Measurements from ENCODE around the gene TMPRSS13.
A peak's percentile ranks its signal among the peaks of the same experiment; 100 is the strongest.
"Not testable (repeated sequence)": the region's sequence is repeated elsewhere in the genome, so short reads cannot be mapped to it uniquely, and the experiment has no call there.

Gene TMPRSS13

DNA sequence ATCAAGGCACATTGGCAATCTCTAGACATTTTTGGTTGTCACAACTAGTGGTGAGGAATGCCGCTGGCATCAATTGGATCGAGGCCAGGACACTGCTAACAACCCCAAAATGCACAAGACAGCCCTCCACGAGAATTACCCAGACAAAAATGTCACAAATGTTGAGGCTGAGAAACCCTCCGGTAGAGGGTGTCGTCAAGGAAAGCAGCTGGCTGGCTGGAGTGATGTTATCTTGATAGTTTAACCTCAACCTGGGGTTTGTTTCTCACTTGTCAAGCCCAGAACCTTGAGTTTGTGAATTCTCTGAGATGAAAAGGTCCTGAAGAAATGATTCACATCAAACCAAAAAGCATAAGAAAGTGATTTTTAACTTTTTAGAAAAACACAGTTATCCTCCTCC lies 21.1 kb upstream of the TMPRSS13 start:
- DNase-seq, result no peak

DNA sequence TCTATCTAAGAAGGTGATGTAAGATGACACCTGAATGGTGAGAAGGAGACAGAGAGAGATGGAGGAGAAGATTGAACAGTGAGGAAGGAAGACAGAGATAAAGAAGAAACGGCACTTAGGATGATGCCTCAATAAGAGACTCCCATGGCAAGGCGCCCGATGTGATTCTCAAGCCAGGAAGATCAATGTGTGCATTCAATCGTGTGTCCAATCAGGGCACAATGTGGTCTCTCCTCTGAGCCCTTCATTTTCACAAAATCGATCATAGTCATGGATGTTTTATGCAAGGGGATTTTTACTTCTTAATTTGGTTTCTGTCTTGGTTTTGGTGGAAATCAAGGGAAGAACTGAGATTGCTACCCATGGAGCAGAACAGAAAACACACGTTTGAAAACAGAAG lies 19.9 kb upstream of the TMPRSS13 start:
- DNase-seq, result no peak

DNA sequence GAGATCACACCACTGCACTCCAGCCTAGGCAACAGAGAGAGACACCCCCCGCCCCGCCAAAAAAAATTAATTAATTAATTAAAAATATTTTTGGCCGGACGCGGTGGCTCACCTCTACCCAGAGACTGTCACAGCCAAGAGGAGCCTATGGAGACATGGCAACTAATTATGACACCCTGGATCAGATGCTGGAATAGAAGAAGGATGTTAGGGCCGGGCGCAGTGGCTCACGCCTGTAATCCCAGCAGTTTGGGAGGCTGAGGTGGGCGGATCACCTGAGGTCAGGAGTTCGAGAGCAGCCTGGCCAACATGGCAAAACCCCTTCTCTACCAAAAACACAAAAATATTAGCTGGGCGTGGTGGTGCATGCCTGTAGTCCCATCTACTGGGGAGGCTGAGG lies 19.3 kb upstream of the TMPRSS13 start:
- DNase-seq, result not testable (repeated sequence)

DNA sequence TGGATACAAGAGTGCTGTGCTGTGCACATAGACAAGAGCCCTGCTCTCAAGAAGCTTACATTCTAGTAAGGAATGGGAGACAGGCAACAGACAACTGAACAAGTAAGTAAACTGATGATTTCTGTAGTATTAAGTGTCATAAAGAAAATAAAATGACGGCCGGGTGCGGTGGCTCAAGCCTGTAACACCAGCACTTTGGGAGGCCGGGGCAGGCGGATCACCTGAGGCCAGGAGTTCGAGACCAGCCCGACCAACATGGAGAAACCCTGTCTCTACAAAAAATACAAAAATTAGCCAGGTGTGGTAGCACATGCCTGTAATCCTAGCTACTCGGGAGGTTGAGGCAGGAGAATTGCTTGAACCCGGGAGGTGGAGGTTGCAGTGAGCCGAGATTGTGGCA lies 18.5 kb upstream of the TMPRSS13 start:
- not testable (repeated sequence) for DNase-seq

DNA sequence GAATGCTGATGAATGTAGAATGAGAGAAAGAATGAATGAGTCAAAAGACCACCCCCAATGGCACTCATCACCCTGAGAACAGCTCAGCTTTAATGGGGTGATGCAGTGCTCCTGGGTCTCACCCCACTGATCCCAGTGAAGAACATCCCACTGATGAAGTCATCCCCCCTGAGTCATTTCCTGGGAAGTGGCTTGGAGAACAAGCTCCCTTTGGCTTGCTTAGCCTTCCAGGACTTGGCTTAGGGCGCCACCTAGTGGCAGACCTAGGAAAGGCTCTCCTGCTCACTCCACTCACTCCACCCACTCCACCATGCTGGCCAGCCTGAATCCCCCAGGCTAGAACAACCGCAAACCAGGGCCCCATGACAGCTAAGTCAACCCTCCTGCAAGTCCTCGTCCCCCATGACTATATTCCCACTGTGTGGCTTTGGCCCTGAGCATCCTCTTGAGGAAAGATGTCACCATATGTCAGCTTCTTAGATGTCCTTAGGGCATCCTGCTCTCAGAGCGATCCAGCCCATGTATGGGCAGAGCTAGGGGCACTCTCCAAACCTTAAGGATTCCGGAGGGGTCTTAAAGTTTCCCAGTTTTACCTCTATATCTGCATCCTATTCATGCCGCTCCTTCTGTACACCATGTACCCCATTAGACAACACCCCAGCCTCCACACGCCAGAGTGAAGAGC lies 17.8 kb upstream of the TMPRSS13 start:
- peak; percentile 34 for DNase-seq

DNA sequence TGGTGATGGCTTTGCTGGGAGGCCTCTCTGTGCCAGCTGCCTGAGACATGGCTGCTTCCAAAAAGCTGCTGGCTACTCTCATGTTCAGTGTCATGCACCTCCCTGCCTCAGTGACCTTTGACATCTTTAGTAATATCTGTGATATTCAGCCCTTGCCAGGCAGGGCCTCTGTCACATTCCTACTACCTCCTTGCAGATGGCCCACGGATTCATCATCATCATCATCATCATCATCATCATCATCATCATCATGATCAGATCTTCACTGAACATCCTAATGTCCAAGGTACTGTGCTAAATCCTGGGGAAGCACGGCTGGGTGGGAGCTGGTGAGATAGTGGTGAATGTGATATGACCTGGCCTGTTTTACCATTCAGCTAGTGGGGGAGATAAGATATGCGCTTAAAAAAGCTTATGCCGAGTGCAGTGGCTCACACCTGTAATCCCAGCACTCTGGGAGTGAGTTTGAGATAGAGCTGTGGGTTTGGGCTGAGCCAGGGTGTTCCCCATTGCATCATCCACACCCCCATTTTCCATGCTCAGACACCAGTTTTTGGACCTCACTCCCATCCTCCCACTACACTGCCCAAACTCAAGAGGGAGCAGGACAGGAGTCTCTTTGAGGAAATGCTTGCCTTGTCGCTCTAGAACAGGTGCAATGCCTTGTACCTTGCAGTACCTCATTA lies 17.1 kb upstream of the TMPRSS13 start:
- no peak for DNase-seq

DNA sequence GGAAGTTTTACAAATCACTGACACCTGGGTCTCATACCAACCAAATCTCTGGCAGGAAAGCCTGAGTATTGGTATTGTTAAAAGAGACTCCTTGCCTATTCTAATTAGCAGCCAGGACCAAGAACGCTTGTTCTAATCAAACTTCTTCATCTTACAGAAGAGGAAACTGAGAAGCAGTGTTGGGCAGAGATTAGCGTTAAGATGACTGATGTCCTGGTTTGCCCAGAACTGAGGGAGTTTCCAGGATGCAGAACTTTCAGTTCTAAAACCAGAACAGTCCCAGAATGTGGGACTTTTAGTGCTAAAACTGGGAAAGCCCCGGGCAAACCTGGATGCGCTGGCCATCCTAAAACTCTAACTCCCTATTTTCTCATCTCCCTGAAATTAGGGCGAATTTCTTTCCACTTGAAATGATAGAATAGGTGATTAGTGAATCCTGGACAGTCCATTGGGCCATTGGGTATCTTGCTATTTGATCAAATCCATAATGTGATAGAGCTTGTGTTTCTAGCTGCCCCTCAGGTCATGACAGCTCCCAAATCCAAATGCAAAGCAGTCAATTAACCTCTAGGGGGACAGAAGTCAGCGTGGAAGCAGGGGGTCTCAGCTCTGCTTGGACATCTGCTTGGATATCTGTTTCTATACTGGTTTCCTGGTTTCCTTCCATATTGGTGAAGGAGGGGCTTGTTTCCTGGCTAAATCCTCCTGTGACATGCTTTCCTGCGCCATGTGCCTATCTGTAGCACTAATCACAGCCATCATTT lies 16.0 kb upstream of the TMPRSS13 start:
- DNase-seq, result no peak

DNA sequence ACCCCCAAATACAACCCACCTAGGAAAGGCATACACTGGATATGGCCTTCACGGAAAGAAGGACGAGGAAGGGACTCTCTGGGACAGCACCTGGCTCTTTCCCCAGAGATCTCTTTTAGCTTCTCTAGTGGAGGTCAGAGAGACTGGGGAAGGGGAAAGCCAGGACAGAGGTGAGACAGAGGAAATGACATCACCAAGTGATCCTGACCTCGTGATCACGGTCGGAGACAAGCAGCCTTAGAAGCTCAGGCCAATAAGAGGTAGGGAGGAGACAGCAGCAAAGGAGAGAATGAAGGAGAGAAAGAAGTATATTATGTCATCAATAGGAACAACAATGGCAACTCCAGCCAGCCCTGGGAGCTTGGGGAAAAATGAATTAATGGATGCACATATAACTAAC lies 15.4 kb upstream of the TMPRSS13 start:
- DNase-seq, result no peak

DNA sequence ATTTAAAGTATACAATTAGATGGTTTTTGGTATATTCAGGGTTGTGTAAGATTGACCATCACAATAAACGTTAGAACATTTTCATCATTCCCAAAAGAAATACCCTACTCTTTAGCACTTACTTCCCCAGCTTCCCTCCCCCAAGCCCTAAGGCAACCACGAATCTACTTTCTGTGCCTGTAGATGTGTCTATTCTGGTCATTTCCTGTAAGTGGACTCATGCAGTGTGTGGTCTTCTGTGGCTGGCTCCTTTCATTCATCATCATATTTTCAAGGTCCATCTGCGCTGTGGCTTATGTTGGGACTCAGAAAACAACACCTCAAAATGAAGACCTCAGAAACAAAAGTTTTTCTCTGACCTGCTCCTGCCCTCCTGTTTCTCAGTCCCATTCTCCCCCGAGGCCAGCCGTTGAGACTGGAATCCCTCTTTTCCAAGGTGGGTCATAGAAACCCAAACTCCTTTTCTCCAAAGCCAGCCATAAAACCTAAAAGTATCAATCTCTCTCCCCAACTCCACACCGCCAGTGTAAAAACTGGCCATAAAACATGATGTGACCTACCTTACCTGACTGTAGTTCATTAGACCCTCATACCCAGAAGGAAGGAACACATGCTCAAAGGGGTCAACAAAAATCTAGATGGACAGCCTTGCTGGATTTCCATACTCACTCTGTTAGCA lies 12.9 kb upstream of the TMPRSS13 start:
- no peak for DNase-seq

DNA sequence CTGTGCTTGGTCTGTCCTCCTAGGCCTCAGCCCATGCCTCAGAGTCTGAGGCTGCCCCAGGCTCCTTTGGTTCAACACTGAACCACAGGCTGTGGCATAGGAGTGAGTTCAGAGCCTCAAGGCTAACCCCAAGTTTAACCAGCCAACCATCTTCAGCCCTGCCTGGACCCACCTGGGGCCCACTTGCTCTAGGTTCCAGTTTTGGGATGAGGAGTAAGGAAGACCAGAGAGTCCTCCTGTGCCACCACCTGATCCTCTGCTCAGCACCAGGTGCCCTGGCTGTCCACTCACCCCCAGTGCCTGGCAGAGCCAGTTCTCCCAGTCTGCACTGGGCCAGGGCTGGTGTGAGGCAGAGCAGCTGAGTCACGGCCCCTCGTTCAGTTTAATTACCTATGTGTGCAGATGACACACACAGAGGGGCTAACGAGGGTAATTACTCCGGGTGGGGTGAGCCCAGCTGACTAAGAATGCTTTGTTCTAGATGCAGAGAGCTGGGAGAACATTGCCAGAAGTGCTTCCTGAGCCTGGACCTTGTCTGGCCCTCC lies 12.0 kb upstream of the TMPRSS13 start:
- no peak for DNase-seq

DNA sequence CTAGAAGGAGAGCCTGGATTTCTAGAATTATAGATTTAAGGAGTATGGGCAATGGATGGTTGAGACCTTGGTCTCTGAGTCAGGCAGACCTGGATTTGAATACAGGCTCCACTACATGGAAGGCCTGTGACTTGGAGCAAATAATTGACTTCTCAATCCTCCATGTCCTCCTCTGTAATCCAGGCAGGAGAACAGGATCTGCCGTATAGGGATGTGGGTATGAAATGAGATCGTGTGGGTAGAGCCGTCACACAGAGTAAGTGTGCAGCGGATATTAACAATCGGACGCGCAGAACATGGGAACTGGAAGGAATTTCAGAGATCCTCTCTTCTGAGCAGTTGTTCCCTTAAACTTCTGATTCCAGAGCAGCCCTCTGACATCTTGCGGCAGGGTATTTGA lies 11.5 kb upstream of the TMPRSS13 start:
- no peak for DNase-seq

DNA sequence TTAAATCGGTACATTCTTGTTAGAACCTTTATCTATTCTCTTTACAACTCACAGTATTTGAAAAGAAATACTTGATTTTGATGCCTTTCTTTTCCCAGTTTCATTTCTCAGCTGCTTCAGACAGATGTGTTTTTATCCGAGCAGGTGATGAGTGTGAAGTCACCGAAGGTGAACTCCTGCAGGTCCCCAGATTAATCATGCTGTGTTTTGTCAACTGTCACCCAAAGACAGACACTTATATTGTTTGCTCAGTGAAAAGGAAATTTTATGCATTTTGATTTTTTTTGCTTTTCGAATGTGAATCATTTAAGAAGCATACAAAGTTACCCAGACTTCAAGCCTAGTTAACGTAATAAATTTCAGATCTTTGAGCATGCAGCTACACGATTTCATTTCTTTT lies 7.8 kb upstream of the TMPRSS13 start:
- no peak for DNase-seq

DNA sequence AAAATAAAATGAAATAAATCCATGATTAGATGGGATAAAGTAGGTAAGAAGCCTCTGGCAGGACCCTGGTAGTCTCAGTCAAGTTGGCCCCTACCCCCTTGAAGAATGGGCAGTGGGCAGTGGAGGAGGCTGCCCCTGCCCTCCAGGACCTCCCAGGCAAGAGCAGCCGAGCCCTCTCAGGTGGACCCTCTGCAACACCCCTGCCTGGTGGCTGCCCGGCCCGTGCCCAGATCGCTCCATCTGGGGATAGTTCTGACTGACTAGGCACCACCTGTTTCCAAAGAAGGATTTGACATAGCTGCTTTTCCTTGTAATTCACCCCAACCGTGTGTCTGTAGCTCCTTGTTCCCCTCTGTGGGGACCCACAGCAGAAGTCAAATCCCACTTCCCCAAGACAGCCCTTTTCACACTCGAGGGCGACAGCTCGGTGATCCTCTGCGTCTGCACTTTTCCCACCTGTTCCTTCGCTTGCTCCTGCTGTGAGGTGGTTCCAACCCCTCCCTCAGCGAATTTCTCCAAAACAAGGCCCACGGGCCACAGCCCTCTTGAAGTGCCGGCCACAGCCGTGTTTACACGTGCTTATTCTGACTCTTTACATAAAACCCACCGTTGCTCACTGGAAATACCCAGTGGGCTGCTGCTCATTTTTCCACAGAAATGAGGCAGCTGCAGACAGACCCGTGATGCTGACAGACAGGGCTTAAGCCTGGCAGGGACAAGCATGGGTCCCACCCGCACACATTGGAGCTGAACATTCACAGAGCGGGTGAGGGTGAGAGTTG lies 5.5 kb upstream of the TMPRSS13 start:
- DNase-seq, result no peak

DNA sequence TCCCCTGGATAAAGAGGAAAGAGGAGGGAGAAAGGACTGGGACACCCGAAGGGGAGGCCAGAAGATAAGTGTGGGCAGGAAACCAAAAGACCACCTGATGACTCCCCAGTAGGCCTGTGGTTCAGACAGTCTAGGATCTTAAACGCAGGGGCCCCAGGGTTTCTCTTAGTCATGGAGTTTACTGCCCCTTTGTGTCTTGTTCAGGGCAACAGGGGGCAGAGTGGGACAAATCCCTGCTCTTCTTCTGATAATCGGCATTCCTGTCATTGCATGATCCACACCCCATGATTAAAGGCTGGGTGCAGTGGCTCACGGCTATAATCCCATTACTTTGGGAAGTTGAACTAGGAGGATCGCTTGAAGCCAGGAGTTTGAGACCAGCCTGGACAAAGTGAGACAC lies 4.7 kb upstream of the TMPRSS13 start:
- no peak for DNase-seq

DNA sequence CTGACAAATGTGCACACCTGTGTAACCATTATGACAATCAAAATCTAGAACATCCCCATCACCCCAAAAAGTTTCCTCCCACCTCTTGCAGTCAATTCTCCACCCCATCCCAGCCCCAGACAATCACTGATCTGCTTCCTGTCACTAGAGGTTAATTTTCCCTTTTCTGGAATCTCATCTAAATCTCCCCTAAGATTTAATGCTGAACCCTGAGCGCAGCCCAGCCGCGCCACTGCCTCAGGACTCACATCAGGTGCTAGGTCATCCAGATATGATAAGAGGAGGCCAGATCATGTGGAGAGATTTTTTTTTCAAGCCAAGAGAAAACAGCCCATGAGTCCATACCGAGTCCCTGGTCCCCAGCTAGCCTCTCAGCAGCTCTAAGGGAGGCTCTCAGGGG lies 4.3 kb upstream of the TMPRSS13 start:
- no peak for DNase-seq

DNA sequence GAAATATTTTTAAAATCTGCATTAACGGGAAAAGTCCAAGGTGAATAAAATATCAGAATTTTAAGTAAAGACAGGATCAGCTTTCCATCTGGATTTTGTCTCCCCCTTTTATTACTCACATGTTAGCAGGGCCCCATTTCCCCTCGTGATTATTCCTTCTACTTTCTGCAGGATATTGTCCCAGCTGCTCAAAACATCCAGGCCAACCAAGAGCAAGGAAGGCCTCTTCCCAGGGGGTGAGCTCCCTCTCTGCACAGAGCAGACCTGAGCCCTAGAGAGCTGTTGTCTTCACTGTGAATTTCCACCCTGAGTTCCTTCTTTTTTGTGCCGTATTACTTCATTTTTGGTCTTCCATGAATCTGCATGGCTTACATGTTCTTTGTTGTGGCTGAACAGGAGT lies 3.7 kb upstream of the TMPRSS13 start:
- DNase-seq, result no peak

DNA sequence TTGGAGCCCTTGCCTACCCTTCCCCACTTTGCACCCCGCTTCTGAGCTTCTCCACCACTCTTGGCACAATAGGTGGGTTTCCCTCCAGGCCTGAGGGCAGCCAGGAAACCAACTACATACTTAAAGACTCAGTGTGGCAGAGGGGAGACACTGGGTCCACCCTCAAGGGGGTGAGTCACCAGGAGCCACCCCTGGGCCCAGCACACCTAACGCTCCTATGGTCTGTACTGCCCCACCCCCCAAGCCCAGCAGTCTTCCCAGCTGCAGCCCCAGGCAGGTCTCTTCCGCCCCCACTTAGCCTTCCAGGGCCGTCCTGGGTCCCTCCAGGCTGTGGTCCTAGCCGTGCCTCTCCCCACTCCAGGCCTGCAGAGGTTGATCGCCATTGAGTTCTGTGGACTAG lies 3.2 kb upstream of the TMPRSS13 start:
- no peak for DNase-seq

DNA sequence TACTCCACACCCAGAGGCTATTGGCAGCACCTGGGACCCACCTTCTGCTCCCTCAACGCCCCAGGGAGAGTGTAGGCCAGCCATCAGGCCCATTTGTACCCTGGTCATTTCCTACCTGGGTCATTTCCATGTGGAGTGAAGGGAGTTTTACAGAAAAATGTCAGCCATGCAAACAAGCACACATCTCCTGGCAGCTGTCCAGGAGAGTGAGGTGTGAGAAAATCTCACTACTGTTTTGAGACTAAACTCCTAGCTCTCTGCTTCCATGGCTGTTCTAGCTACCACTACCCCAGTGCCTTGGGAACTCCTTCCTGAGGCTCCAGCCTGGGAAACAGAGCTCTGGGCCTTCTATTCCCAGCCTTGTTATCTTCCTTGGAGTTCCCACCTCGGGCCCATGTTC lies 2.8 kb upstream of the TMPRSS13 start:
- DNase-seq, result no peak

DNA sequence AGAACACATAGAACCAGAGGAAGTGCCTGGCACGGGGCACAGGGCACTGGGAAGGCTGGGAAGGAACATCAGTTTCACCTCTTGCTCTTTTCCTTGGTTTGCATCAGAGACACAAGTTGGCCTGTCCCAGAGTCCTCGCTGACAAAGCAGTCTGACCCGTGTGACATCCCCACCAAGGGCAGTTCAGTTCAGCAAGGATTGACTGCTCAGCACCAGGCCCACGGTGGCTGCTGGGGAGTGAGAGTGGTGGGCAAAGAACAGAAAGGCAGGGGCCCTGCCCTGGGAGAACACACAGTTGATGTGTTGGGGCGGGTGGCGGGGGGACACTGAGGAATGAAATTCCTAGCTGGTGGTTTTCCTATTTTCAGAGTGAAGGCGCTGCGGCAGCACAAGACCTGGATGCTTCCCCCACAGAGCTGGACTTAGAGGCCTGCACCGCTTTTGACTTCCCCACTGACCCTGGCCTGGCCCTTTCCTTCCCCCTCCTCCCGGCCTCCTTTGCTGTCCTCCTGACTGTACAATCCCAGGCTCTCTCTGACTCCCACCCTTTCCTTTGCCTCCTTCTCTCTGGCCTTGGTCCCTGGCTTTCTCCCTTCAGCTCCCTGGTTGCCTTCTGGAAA lies 2.2 kb upstream of the TMPRSS13 start:
- DNase-seq, result no peak

DNA sequence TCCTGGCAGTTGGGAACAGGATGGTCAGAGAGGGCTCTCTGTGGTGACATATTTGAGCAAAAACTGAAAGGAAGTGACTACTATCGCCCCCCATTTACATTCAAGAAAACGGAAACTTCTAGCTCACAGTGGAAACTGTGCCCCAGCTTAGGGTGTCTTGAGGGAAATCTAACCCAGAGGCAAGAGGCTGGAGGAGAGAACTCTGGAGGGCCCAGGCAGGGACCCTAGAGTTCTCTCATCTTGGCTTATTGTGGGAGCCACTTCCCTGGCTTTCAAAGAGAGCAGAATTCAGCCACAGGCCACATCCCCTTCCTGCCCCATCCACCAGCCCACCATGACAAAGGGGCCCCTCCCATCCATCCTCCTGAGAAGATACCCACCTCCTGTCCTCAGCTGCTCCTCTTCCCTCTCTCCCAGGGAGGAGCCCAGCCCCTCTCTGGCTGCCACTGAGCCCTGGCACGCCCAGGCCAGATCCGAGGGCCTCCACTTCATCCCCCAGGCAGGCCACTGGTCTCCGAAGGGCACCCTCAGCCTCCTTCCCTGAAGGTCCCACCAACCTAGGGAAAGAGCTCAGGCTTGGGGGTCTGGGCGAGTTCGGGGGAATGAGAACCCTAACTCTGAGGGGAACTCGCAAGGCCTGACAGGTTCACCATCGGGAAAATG lies 1.6 kb upstream of the TMPRSS13 start:
- DNase-seq, result no peak

DNA sequence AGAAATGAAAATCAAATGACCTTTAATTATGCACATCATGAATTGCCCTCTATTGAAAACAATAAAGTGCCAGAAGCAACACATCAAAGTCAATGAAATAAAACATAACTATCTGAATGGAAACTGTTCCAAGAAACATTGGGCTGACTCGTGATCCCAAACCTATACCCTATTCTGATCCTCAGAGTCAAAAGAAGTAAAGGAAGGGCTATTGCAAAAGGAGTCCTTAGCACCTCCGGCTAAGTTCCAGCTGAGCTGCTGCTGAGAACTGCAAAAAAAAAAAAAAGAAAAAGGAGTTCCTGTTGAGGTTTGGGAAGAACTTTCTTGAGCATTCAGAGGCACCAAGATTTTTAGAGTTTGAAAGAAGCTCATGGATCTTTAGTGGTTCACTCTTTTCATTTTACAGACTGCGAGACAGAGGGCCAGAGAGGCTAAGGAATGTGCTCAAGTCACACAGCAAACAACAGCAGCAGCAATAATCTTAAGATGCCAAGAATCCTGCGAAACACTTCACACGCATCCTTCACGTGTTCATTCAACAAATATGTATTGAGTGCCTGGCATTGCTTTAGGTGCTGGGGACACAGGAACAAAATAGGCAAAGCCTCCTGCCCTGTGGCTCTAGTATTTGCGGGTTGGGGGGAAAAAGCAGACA lies 841 bp upstream of the TMPRSS13 start:
- no peak for DNase-seq
